GM12875 (cell line): ENCODE data around the gene UBL4B.

Experiments used
- H3K4me3 ChIP-seq: one replicate; pipeline ENCODE4 v1.5.1; 2011; ENCODE audit warnings: low read depth, low read length, control low read depth
- CTCF ChIP-seq: IDR thresholded peaks from 2 replicates; pipeline ENCODE4 v1.5.1; 2011; ENCODE audit warnings: low read depth, mild to moderate bottlenecking, control low read depth, inconsistent platforms, low read length, moderate library complexity, borderline replicate concordance; ENCODE audit not compliant: insufficient read depth

Gene UBL4B

GRCh38 chr1:110107867-110108469 is 4.3 kb upstream of the UBL4B start:
- no peak for TF ChIP-seq CTCF
- H3K4me3 ChIP-seq: no peak overlapping the region

GRCh38 chr1:110111081-110111480 is 1.2 kb upstream of the UBL4B start:
- TF ChIP-seq CTCF: no peak
- no peak overlapping the region for H3K4me3 ChIP-seq

GRCh38 chr1:110112656-110113055 is 413 bp downstream of the UBL4B start:
- H3K4me3 ChIP-seq: no peak overlapping the region
- no peak for TF ChIP-seq CTCF

- no peak overlapping the region for H3K4me3 ChIP-seq
- no peak for TF ChIP-seq CTCF
These were observed 1.3 kb downstream of the UBL4B start for GRCh38 chr1:110113551-110113950.

GRCh38 chr1:110114173-110114572 is 1.9 kb downstream of the UBL4B start:
- TF ChIP-seq CTCF: no peak
- H3K4me3 ChIP-seq: no peak overlapping the region

GRCh38 chr1:110114784-110115183 is 2.5 kb downstream of the UBL4B start:
- TF ChIP-seq CTCF: no peak
- no peak overlapping the region for H3K4me3 ChIP-seq

- H3K4me3 ChIP-seq: no peak overlapping the region
- no peak for TF ChIP-seq CTCF
These were observed 6.6 kb downstream of the UBL4B start for GRCh38 chr1:110118636-110119396.
